HEK293 (cell line): ENCODE results near the gene LSP1.

ENCODE experiments used
- CTCF ChIA-PET: fragments of 350-600 bp; formaldehyde crosslinking; extraction: SDS; loops from one replicate; lab custom pipeline; 2021; ENCODE audit warnings: antibody characterized with exemption; lab: Yijun Ruan, JAX
- POLR2A ChIA-PET: fragments of 300-600 bp; formaldehyde crosslinking; extraction: SDS; loops from one replicate; lab custom pipeline; 2020; ENCODE audit warnings: antibody characterized with exemption, inconsistent platforms; lab: Yijun Ruan, JAX
- H3K27ac ChIP-seq: fragments of 200-500 bp; sonication (Bioruptor generic); 2 replicates; pipeline ENCODE4 v1.5.1; 2014; ENCODE audit warnings: low read depth, low read length, control low read depth, inconsistent platforms; ENCODE audit errors: extremely low read depth
- H3K36me3 ChIP-seq, 2 experiments: fragments of 200-500 bp in 1 of 2; sonication (Bioruptor generic) in 1 of 2; 1 replicate in 1 of 2; 2 replicates in 1 of 2; pipeline ENCODE4 v1.5.1; 2014 to 2017; ENCODE audit warnings: inconsistent platforms in 2 of 2, low read length in 2 of 2; ENCODE audit not compliant: control insufficient read depth in 2 of 2, insufficient read depth in 1 of 2
- H3K4me1 ChIP-seq: fragments of 200-500 bp; sonication (Bioruptor generic); 2 replicates; pipeline ENCODE4 v1.5.1; 2014; ENCODE audit warnings: mild to moderate bottlenecking, low read length, inconsistent platforms; ENCODE audit not compliant: control insufficient read depth, insufficient read depth
- H3K4me3 ChIP-seq: 2 replicates; pipeline ENCODE4 v1.5.1; 2011; ENCODE audit warnings: low read depth, mild to moderate bottlenecking, control low read depth, low read length, moderate library complexity
- H3K9me3 ChIP-seq: fragments of 200-500 bp; sonication (Bioruptor generic); 2 replicates; pipeline ENCODE4 v1.5.1; 2014; ENCODE audit warnings: low read depth, low read length, inconsistent platforms; ENCODE audit not compliant: control insufficient read depth, insufficient read depth
- HOXC10 ChIP-seq: sonication (generic); formaldehyde crosslinking; IDR thresholded peaks from 2 replicates; pipeline ENCODE4 v1.8.1; 2023; ENCODE audit warnings: mild to moderate bottlenecking, missing genetic modification reagents
- KLF1 ChIP-seq: fragments of 450-650 bp; formaldehyde crosslinking; IDR thresholded peaks from 2 replicates; pipeline ENCODE4 v1.5.1; 2016; ENCODE audit warnings: missing biosample characterization, missing genetic modification characterization
- KLF7 ChIP-seq: fragments of 450-650 bp; formaldehyde crosslinking; IDR thresholded peaks from 2 replicates; pipeline ENCODE4 v1.5.1; 2016; ENCODE audit warnings: missing biosample characterization, missing genetic modification characterization, borderline replicate concordance
- KLF9 ChIP-seq: fragments of 450-650 bp; formaldehyde crosslinking; IDR thresholded peaks from 2 replicates; pipeline ENCODE4 v1.5.1; 2016; ENCODE audit warnings: missing biosample characterization, missing genetic modification characterization, low read depth
- OVOL3 ChIP-seq: fragments of 450-650 bp; formaldehyde crosslinking; IDR thresholded peaks from 2 replicates; pipeline ENCODE4 v1.5.1; 2016; ENCODE audit warnings: missing biosample characterization, missing genetic modification characterization
- SCRT1 ChIP-seq: fragments of 450-650 bp; formaldehyde crosslinking; IDR thresholded peaks from 2 replicates; pipeline ENCODE4 v1.5.1; 2016; ENCODE audit warnings: missing biosample characterization, missing genetic modification characterization, borderline replicate concordance
- ZFP37 ChIP-seq: fragments of 450-650 bp; formaldehyde crosslinking; IDR thresholded peaks from 2 replicates; pipeline ENCODE4 v1.5.1; 2016; ENCODE audit warnings: missing biosample characterization, missing genetic modification characterization
- ZNF311 ChIP-seq: fragments of 450-650 bp; formaldehyde crosslinking; IDR thresholded peaks from 2 replicates; pipeline ENCODE4 v1.5.1; 2017; ENCODE audit warnings: missing biosample characterization, missing genetic modification characterization, borderline replicate concordance
- ZNF366 ChIP-seq: fragments of 450-650 bp; formaldehyde crosslinking; conservative IDR thresholded peaks from 2 replicates; pipeline ENCODE4 v1.5.1; 2016; ENCODE audit warnings: missing biosample characterization, missing genetic modification characterization
- ZNF449 ChIP-seq: fragments of 450-650 bp; formaldehyde crosslinking; IDR thresholded peaks from 2 replicates; pipeline ENCODE4 v1.5.1; 2017; ENCODE audit warnings: missing biosample characterization, mild to moderate bottlenecking, missing genetic modification characterization, moderate library complexity
- ZNF560 ChIP-seq: fragments of 450-650 bp; formaldehyde crosslinking; IDR thresholded peaks from 2 replicates; pipeline ENCODE4 v1.5.1; 2017; ENCODE audit warnings: missing biosample characterization, missing genetic modification characterization, borderline replicate concordance
- ZXDB ChIP-seq: fragments of 450-650 bp; formaldehyde crosslinking; IDR thresholded peaks from 2 replicates; pipeline ENCODE4 v1.5.1; 2016; ENCODE audit warnings: missing biosample characterization, missing genetic modification characterization
- TF ChIP-seq, protein P1 (sequence below): fragments of 450-650 bp; formaldehyde crosslinking; IDR thresholded peaks from 2 replicates; pipeline ENCODE4 v1.5.1; 2016; ENCODE audit warnings: missing biosample characterization, missing genetic modification characterization, low read depth
- TF ChIP-seq, protein P2 (sequence below): fragments of 450-650 bp; formaldehyde crosslinking; IDR thresholded peaks from 2 replicates; pipeline ENCODE4 v1.5.1; 2016; ENCODE audit warnings: missing biosample characterization, missing genetic modification characterization, borderline replicate concordance

Gene LSP1

DNA sequence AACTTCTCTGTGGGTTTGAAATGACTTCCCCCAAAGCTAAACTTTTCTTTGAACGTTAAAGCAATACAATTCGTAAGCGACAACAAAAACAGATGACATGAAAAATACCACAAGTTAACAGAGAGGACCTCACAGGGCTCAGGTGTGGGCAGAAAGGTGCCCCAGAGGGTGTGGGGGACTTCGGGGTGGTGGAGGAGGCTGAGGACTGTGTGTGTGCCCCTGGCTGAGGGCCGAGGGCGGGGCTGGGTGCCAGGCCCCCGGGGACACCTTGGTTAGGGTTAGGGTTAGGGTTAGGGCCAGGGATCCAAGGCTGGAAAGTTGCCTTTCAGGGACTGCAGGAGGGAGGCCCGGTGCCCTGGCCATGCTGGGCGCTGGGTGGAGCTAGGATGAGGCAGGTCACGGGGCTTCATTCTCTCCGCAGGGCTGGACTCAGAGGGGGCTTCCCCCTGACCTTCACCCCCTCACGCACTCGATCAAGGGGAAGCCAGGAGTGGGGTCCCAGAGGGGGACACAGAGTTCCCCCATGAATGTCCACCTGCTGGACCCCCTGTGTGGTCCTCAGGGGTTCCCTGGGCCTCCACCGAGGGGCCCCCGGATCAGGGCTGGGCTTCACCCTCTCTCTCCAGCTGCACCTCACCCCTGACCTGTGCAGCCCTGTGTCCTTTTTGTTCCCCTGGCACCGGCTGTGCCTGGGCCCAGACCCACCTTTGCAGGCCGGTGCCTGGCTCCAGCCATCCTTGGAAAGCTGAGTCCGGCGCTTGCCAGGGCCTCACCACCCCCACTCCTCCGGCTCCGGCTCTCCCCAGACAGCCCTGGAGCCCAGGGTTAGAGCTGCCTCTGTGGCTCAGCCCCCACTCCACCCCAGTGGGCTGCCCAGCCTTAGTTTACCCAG is 7.1 kb upstream of the LSP1 start:
- H3K27ac ChIP-seq = no peak overlapping the region
- H3K36me3 ChIP-seq = no peaks in the 10 kb centered on the region
- H3K4me3 ChIP-seq = no peak overlapping the region
- H3K9me3 ChIP-seq = no peaks in the 10 kb centered on the region
- CTCF ChIA-PET = interaction anchor here (3.1 to 5.9 kb wide), 3 partner anchors 13 to 305 kb away, joined by 17 to 35 read pairs (median 18); no protein-coding TSS in a partner anchor
- TF ChIP-seq OVOL3 (tag by site-specific recombination) (no peak), SCRT1 (tag by site-specific recombination) (no peak)
- POLR2A ChIA-PET = no interaction called here
- H3K4me1 ChIP-seq = no peaks in the 10 kb centered on the region

- Histone ChIP-seq H3K4me3 (no peak overlapping the region), H3K9me3 (no peaks in the 10 kb centered on the region), H3K27ac (no peak overlapping the region), H3K4me1 (no peaks in the 10 kb centered on the region), H3K36me3 (no peaks in the 10 kb centered on the region)
- TF ChIP-seq, protein P1, sequence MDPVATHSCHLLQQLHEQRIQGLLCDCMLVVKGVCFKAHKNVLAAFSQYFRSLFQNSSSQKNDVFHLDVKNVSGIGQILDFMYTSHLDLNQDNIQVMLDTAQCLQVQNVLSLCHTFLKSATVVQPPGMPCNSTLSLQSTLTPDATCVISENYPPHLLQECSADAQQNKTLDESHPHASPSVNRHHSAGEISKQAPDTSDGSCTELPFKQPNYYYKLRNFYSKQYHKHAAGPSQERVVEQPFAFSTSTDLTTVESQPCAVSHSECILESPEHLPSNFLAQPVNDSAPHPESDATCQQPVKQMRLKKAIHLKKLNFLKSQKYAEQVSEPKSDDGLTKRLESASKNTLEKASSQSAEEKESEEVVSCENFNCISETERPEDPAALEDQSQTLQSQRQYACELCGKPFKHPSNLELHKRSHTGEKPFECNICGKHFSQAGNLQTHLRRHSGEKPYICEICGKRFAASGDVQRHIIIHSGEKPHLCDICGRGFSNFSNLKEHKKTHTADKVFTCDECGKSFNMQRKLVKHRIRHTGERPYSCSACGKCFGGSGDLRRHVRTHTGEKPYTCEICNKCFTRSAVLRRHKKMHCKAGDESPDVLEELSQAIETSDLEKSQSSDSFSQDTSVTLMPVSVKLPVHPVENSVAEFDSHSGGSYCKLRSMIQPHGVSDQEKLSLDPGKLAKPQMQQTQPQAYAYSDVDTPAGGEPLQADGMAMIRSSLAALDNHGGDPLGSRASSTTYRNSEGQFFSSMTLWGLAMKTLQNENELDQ (tag by site-specific recombination) = no peak
- TF ChIP-seq KLF9 (tag by site-specific recombination) = no peak
- no peak for TF ChIP-seq KLF1
- no peak for TF ChIP-seq ZNF311 (tag by site-specific recombination)
- TF ChIP-seq HOXC10 (CRISPR knock-in tag) = no peak
- TF ChIP-seq, protein P2, sequence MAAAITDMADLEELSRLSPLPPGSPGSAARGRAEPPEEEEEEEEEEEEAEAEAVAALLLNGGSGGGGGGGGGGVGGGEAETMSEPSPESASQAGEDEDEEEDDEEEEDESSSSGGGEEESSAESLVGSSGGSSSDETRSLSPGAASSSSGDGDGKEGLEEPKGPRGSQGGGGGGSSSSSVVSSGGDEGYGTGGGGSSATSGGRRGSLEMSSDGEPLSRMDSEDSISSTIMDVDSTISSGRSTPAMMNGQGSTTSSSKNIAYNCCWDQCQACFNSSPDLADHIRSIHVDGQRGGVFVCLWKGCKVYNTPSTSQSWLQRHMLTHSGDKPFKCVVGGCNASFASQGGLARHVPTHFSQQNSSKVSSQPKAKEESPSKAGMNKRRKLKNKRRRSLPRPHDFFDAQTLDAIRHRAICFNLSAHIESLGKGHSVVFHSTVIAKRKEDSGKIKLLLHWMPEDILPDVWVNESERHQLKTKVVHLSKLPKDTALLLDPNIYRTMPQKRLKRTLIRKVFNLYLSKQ = no peak
- TF ChIP-seq KLF7 (tag by site-specific recombination) = no peak
- no peak for TF ChIP-seq ZNF366 (tag by site-specific recombination)
- no peak for TF ChIP-seq ZNF449
- TF ChIP-seq ZXDB = no peak
- TF ChIP-seq ZNF560 (tag by site-specific recombination) = no peak
- no peak for TF ChIP-seq ZFP37 (tag by site-specific recombination)
- ChIA-PET CTCF (interaction anchor here (0.5 to 5.9 kb wide), 5 partner anchors 13 to 398 kb away, joined by 3 to 35 read pairs (median 17); no protein-coding TSS in a partner anchor), POLR2A (no interaction called here)
Observed at GRCh38 chr11:1846453-1846932, 6.4 kb upstream of the LSP1 start.
